Activated T-cell treated with anti-CD3 and anti-CD28 coated beads, Interleukin-2, amount 50 U/mL, for 4 hours (primary cell): Measurements from ENCODE around the gene MAP3K15. TPM values are rescaled to one million over a fixed set of nuclear protein-coding genes. Genes with fewer than 3 reads are reported as not detected.
A peak's percentile ranks its signal among the peaks of the same experiment; 100 is the strongest.

Experiments
- ATAC-seq, 2 donors: fragments of 200-7000 bp; cut with Tn5 transposase; one replicate each; pipeline ENCODE4 v1.10.0; 2021
- DNase-seq: peaks from one replicate; pipeline ENCODE4 v3.0.0-alpha.2; 2020
- H3K27me3 Mint-ChIP-seq: one replicate; pipeline ENCODE4 v1.8.0; 2021; ENCODE audit warnings: low read depth, mixed read lengths
- H3K36me3 Mint-ChIP-seq: one replicate; pipeline ENCODE4 v1.8.0; 2022; ENCODE audit warnings: mixed read lengths; ENCODE audit not compliant: insufficient read depth
- H3K4me1 Mint-ChIP-seq: one replicate; pipeline ENCODE4 v1.8.0; 2021; ENCODE audit warnings: low read depth, mixed read lengths
- H3K4me3 Mint-ChIP-seq: one replicate; pipeline ENCODE4 v1.8.0; 2021; ENCODE audit warnings: mild to moderate bottlenecking, moderate library complexity, mixed read lengths
- H3K9me3 Mint-ChIP-seq: one replicate; pipeline ENCODE4 v1.8.0; 2021; ENCODE audit warnings: mixed read lengths
- total RNA-seq, 3 donors: library from RNA; stranded (reverse); gene quantifications; one replicate each; pipeline ENCODE4 v1.2.1, GENCODE V29; 2021

The MAP3K15 gene, protein sequence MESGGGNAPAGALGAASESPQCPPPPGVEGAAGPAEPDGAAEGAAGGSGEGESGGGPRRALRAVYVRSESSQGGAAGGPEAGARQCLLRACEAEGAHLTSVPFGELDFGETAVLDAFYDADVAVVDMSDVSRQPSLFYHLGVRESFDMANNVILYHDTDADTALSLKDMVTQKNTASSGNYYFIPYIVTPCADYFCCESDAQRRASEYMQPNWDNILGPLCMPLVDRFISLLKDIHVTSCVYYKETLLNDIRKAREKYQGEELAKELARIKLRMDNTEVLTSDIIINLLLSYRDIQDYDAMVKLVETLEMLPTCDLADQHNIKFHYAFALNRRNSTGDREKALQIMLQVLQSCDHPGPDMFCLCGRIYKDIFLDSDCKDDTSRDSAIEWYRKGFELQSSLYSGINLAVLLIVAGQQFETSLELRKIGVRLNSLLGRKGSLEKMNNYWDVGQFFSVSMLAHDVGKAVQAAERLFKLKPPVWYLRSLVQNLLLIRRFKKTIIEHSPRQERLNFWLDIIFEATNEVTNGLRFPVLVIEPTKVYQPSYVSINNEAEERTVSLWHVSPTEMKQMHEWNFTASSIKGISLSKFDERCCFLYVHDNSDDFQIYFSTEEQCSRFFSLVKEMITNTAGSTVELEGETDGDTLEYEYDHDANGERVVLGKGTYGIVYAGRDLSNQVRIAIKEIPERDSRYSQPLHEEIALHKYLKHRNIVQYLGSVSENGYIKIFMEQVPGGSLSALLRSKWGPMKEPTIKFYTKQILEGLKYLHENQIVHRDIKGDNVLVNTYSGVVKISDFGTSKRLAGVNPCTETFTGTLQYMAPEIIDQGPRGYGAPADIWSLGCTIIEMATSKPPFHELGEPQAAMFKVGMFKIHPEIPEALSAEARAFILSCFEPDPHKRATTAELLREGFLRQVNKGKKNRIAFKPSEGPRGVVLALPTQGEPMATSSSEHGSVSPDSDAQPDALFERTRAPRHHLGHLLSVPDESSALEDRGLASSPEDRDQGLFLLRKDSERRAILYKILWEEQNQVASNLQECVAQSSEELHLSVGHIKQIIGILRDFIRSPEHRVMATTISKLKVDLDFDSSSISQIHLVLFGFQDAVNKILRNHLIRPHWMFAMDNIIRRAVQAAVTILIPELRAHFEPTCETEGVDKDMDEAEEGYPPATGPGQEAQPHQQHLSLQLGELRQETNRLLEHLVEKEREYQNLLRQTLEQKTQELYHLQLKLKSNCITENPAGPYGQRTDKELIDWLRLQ (N-terminal part only)
- total RNA-seq = under 1 TPM in 1 of 3 donors, not detected in 2; 0.15 TPM

- no peaks in the 10 kb centered on the region for H3K9me3 Mint-ChIP-seq
- no peak within 1 kb of the TSS for H3K4me3 Mint-ChIP-seq
- H3K27me3 Mint-ChIP-seq = peaks cover 34% of the 10 kb centered on the region
- DNase-seq = no peak
- no peaks in the 10 kb centered on the region for H3K4me1 Mint-ChIP-seq
- peak; percentile 67 to 76 for ATAC-seq
- no peaks in the 10 kb centered on the region for H3K36me3 Mint-ChIP-seq
Observed at GRCh38 chrX:19514791-19515614, at the start of gene MAP3K15. MAP3K15 (minus strand) TSS chrX:19515508; CDS start chrX:19515261, 247 bp downstream.

DNA sequence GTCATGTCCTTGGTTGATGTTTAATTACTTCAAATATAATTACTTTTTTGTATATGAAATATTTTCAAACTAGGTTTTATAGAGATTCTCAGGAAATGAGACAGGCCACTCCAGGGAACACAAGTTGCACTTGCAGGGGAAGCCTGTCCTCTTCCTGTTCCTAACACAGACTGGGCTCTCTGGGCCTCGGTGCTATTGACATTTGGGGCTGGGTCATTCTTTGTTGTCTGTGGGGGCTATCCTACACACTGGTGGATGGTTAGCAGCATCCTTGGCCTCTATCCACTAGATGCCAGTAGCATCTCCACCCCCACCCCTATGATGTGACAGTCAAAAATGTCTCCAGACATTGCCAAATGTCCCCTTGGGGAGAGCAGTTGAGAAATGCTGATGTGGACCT, 49.3 kb upstream of the MAP3K15 start:
- H3K27me3 Mint-ChIP-seq = no peaks in the 10 kb centered on the region
- no peaks in the 10 kb centered on the region for H3K9me3 Mint-ChIP-seq
- ATAC-seq = no peak
- peaks cover 9% of the 10 kb centered on the region for H3K36me3 Mint-ChIP-seq
- peaks cover 36% of the 10 kb centered on the region for H3K4me1 Mint-ChIP-seq
- no peak for DNase-seq
- no peak overlapping the region for H3K4me3 Mint-ChIP-seq

DNA sequence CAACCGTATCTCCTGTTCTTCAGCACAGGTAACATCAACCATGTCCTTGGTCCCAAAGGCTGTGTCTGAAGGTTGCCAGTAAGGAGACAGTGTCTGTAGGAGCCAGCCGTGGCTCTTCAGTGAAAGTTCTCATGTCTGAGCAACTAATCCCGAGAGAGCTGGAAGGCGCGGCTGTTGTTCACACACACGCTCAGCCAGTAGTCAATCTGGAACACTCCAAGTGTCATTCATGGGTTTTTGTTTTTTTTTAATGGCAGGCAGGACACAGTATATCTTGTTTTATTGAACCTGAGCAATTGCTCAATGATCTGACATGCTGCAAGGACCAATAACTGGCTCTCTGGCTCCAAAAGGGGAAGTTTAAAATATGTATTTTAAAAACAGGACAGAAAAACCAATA, 48.4 kb upstream of the MAP3K15 start:
- no peak for ATAC-seq

DNA sequence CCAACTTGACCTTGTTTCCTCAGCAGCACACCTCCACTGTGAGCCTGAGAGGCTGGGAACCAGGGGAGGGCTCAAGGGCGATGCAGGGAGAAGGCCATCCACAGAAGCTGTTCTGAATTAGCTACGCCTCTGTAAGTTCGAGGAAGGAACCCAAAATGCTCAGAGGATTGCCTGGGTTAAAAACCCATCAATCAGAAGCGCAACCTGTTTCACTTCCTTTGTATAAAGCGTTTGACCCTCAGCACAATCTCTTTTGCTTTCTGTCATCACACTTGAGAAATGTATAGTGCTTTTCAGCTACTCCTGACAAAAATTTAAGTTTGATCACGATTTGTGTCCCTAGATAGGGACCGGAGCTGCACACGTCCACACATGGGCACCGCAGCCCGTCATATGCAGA, 48.0 kb upstream of the MAP3K15 start:
- H3K27me3 Mint-ChIP-seq = no peaks in the 10 kb centered on the region
- H3K9me3 Mint-ChIP-seq = no peaks in the 10 kb centered on the region
- DNase-seq = no peak
- peaks cover 30% of the 10 kb centered on the region for H3K4me1 Mint-ChIP-seq
- no peak for ATAC-seq
- peaks cover 6% of the 10 kb centered on the region for H3K36me3 Mint-ChIP-seq
- H3K4me3 Mint-ChIP-seq = no peak overlapping the region

More for the DNA sequence above, 48.4 kb upstream of the MAP3K15 start:
- peaks cover 9% of the 10 kb centered on the region for H3K36me3 Mint-ChIP-seq
- no peaks in the 10 kb centered on the region for H3K9me3 Mint-ChIP-seq
- peaks cover 33% of the 10 kb centered on the region for H3K4me1 Mint-ChIP-seq
- H3K27me3 Mint-ChIP-seq = no peaks in the 10 kb centered on the region
- DNase-seq = no peak
- H3K4me3 Mint-ChIP-seq = no peak overlapping the region

- Mint-ChIP-seq H3K4me3 (no peak overlapping the region), H3K4me1 (peaks cover 32% of the 10 kb centered on the region), H3K36me3 (peaks cover 4% of the 10 kb centered on the region), H3K9me3 (no peaks in the 10 kb centered on the region), H3K27me3 (no peaks in the 10 kb centered on the region)
- DNase-seq = no peak
- ATAC-seq = no peak
Observed at GRCh38 chrX:19560611-19561010, 45.3 kb upstream of the MAP3K15 start.

DNA sequence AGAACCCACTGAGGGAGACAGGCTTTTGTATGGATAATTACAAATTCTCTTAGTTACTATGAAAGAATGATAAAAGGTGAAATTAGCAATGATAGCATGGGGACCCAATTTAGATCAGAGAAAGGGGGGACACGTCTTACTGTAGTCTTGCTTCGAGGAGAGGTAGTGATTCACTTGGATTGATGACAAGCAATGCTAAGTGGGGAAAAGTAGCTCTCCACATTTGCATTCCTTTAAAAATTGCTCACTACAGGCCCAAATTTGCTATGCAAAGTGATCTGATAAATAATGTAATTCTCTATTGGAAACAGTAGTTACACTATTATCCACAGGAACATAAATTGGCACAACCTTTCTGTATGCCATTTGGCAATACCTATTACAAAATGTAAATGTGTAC, 42.5 kb upstream of the MAP3K15 start:
- Mint-ChIP-seq H3K4me3 (no peak overlapping the region), H3K4me1 (peaks cover 28% of the 10 kb centered on the region), H3K9me3 (no peaks in the 10 kb centered on the region), H3K27me3 (no peaks in the 10 kb centered on the region), H3K36me3 (no peaks in the 10 kb centered on the region)
- DNase-seq = no peak
- ATAC-seq = no peak

GRCh38 chrX:19556202-19556601, 40.9 kb upstream of the MAP3K15 start:
- no peak for DNase-seq
- H3K4me3 Mint-ChIP-seq = no peak overlapping the region
- no peaks in the 10 kb centered on the region for H3K27me3 Mint-ChIP-seq
- H3K9me3 Mint-ChIP-seq = no peaks in the 10 kb centered on the region
- ATAC-seq = no peak
- peaks cover 8% of the 10 kb centered on the region for H3K36me3 Mint-ChIP-seq
- H3K4me1 Mint-ChIP-seq = peaks cover 30% of the 10 kb centered on the region

- H3K36me3 Mint-ChIP-seq = peaks cover 8% of the 10 kb centered on the region
- no peaks in the 10 kb centered on the region for H3K9me3 Mint-ChIP-seq
- no peak for ATAC-seq
- no peak for DNase-seq
- H3K4me3 Mint-ChIP-seq = no peak overlapping the region
- no peaks in the 10 kb centered on the region for H3K27me3 Mint-ChIP-seq
- peaks cover 30% of the 10 kb centered on the region for H3K4me1 Mint-ChIP-seq
Observed at GRCh38 chrX:19555683-19556082, 40.4 kb upstream of the MAP3K15 start.

- Mint-ChIP-seq H3K9me3 (no peaks in the 10 kb centered on the region), H3K36me3 (peaks cover 10% of the 10 kb centered on the region), H3K4me3 (no peak overlapping the region), H3K4me1 (peaks cover 34% of the 10 kb centered on the region), H3K27me3 (no peaks in the 10 kb centered on the region)
- ATAC-seq (peak in 1 of 2 donors; percentile 7), DNase-seq (no peak)
Observed at GRCh38 chrX:19555236-19555635, 39.9 kb upstream of the MAP3K15 start.

GRCh38 chrX:19554786-19555185, 39.5 kb upstream of the MAP3K15 start:
- H3K4me1 Mint-ChIP-seq = peaks cover 38% of the 10 kb centered on the region

GRCh38 chrX:19552793-19553192, 37.5 kb upstream of the MAP3K15 start:
- H3K4me1 Mint-ChIP-seq = peaks cover 51% of the 10 kb centered on the region
- DNase-seq (no peak), ATAC-seq (no peak)
- H3K9me3 Mint-ChIP-seq = no peaks in the 10 kb centered on the region
- peaks cover 18% of the 10 kb centered on the region for H3K36me3 Mint-ChIP-seq
- no peaks in the 10 kb centered on the region for H3K27me3 Mint-ChIP-seq
- H3K4me3 Mint-ChIP-seq = no peak overlapping the region

More at GRCh38 chrX:19554786-19555185, 39.5 kb upstream of the MAP3K15 start:
- ATAC-seq (peak; percentile 78 to 80), DNase-seq (no peak)
- H3K27me3 Mint-ChIP-seq = no peaks in the 10 kb centered on the region
- H3K36me3 Mint-ChIP-seq = peaks cover 12% of the 10 kb centered on the region
- H3K4me3 Mint-ChIP-seq = no peak overlapping the region
- H3K9me3 Mint-ChIP-seq = no peaks in the 10 kb centered on the region

GRCh38 chrX:19549838-19550237, 34.5 kb upstream of the MAP3K15 start:
- peak overlapping the region; percentile 66 for H3K4me3 Mint-ChIP-seq
- ATAC-seq (peak; percentile 55 to 65), DNase-seq (no peak)
- H3K36me3 Mint-ChIP-seq = peaks cover 24% of the 10 kb centered on the region
- H3K27me3 Mint-ChIP-seq = no peaks in the 10 kb centered on the region
- H3K4me1 Mint-ChIP-seq = peaks cover 28% of the 10 kb centered on the region
- no peaks in the 10 kb centered on the region for H3K9me3 Mint-ChIP-seq

DNA sequence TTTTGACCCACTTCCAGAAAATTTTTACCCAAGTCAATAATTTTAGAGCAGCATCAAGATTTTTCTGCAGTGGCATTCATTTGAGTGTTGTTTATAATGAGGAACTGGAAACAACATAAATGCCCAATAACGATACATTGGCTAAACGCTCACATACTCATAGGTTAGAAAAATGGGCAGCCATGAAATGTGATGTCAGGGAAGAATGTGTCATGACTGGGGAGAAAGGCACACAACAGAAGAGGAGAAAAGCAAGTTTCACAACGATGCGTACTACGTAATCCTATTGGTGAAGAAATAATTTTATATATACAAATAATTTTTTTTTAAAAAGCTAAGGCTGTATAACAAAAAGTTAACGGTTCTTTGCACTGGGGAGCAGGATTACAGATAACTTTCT, 33.6 kb upstream of the MAP3K15 start:
- no peaks in the 10 kb centered on the region for H3K27me3 Mint-ChIP-seq
- DNase-seq (no peak), ATAC-seq (no peak)
- H3K9me3 Mint-ChIP-seq = no peaks in the 10 kb centered on the region
- H3K36me3 Mint-ChIP-seq = peaks cover 29% of the 10 kb centered on the region
- peaks cover 27% of the 10 kb centered on the region for H3K4me1 Mint-ChIP-seq
- no peak overlapping the region for H3K4me3 Mint-ChIP-seq
